CD4-positive, alpha-beta T cell treated with Interleukin-6 at 100 ng/mL for 8 hours (primary cell): ENCODE results near the gene PIK3C3.
A peak's percentile ranks its signal among the peaks of the same experiment; 100 is the strongest.
"Not testable (repeated sequence)": the region's sequence is repeated elsewhere in the genome, so short reads cannot be mapped to it uniquely, and the experiment has no call there.

Experiments used
- DNase-seq: peaks from one replicate; pipeline ENCODE4 v3.0.0-alpha.2; 2020; ENCODE audit warnings: mixed read lengths, low spot score

Gene PIK3C3

GRCh38 chr18:42078711-42079110 is 123.7 kb downstream of the PIK3C3 start:
- DNase-seq, result no peak

- DNase-seq, result no peak
These were observed 125.3 kb downstream of the PIK3C3 start for GRCh38 chr18:42080340-42080739.

GRCh38 chr18:42082415-42083234 is 127.6 kb downstream of the PIK3C3 start:
- no peak for DNase-seq

- no peak for DNase-seq
These were observed 131.3 kb downstream of the PIK3C3 start for GRCh38 chr18:42086288-42086687.

GRCh38 chr18:42087235-42087634 is 132.2 kb downstream of the PIK3C3 start:
- no peak for DNase-seq

GRCh38 chr18:42087876-42088275 is 132.8 kb downstream of the PIK3C3 start:
- DNase-seq, result no peak

GRCh38 chr18:42092848-42093247 is 137.8 kb downstream of the PIK3C3 start:
- DNase-seq, result no peak

- no peak for DNase-seq
These were observed 139.8 kb downstream of the PIK3C3 start for GRCh38 chr18:42094875-42095274.

GRCh38 chr18:42095732-42096377 is 140.8 kb downstream of the PIK3C3 start:
- no peak for DNase-seq

GRCh38 chr18:42100248-42100647 is 145.2 kb downstream of the PIK3C3 start:
- DNase-seq, result no peak

GRCh38 chr18:42100911-42101310 is 145.9 kb downstream of the PIK3C3 start:
- no peak for DNase-seq

GRCh38 chr18:42105394-42105793 is 150.4 kb downstream of the PIK3C3 start:
- DNase-seq, result no peak

GRCh38 chr18:42106784-42107183 is 151.8 kb downstream of the PIK3C3 start:
- no peak for DNase-seq

- no peak for DNase-seq
These were observed 152.3 kb downstream of the PIK3C3 start for GRCh38 chr18:42107287-42107686.

GRCh38 chr18:42107691-42108450 is 152.8 kb downstream of the PIK3C3 start:
- DNase-seq, result no peak

GRCh38 chr18:42112147-42112546 is 157.1 kb downstream of the PIK3C3 start:
- DNase-seq, result not testable (repeated sequence)

GRCh38 chr18:42112657-42113420 is 157.8 kb downstream of the PIK3C3 start:
- no peak for DNase-seq

- DNase-seq, result no peak
These were observed 158.6 kb downstream of the PIK3C3 start for GRCh38 chr18:42113529-42114191.

- peak; percentile 40 for DNase-seq
These were observed 159.4 kb downstream of the PIK3C3 start for GRCh38 chr18:42114310-42114943.

- DNase-seq, result no peak
These were observed 171.6 kb downstream of the PIK3C3 start for GRCh38 chr18:42126586-42126985.
